Tibial artery (tissue), 4 donors: ENCODE data around the gene LMAN1L.

Experiments used
- DNase-seq, 2 donors: peaks; one replicate each; pipeline ENCODE4 v3.0.0-alpha.2; 2019
- H3K27ac ChIP-seq, 2 donors: fragments of 200-600 bp; sonication (generic) in 1 of 2; 1 replicate in 1 of 2; 2 replicates in 1 of 2; pipeline ENCODE4 v1.5.1; 2018 to 2019; ENCODE audit warnings: mild to moderate bottlenecking in 1 of 2
- H3K27me3 ChIP-seq, 2 donors: fragments of 200-600 bp; sonication (generic) in 1 of 2; one replicate each; pipeline versions ENCODE4 v1.5.1 to v1.6.0; 2016 to 2019
- H3K36me3 ChIP-seq, 3 donors: fragments of 200-600 bp; sonication (generic) in 2 of 3; one replicate each; pipeline ENCODE4 v1.5.1; 2016 to 2019; ENCODE audit warnings: mild to moderate bottlenecking in 2 of 3
- H3K4me1 ChIP-seq, 4 donors: fragments of 200-600 bp; sonication (generic) in 2 of 4; 1 replicate in 3 of 4; 2 replicates in 1 of 4; pipeline ENCODE4 v1.5.1; 2016 to 2019
- H3K4me3 ChIP-seq, 2 donors: fragments of 200-600 bp; sonication (generic) in 1 of 2; 1 replicate in 1 of 2; 2 replicates in 1 of 2; pipeline ENCODE4 v1.5.1; 2018 to 2019; ENCODE audit warnings: mild to moderate bottlenecking in 2 of 2
- H3K9me3 ChIP-seq, 3 donors: fragments of 200-600 bp; sonication (generic) in 1 of 3; one replicate each; pipeline ENCODE4 v1.5.1; 2016 to 2019
- CTCF ChIP-seq, 2 experiments: fragments of 200-600 bp in 1 of 2; fragments of 450-650 bp in 1 of 2; IDR thresholded peaks; one replicate each; pipeline ENCODE4 v1.5.1; 2017 to 2019; ENCODE audit warnings: antibody characterized with exemption in 2 of 2, mild to moderate bottlenecking in 1 of 2, moderate library complexity in 1 of 2
- intact Hi-C: fragments of 100-400 bp; cut with DNase I; formaldehyde crosslinking; loops from one replicate; pipeline ENCODE4 v1.15.0; 2023; ENCODE audit warnings: low total_unique reads

LMAN1L gene

DNA sequence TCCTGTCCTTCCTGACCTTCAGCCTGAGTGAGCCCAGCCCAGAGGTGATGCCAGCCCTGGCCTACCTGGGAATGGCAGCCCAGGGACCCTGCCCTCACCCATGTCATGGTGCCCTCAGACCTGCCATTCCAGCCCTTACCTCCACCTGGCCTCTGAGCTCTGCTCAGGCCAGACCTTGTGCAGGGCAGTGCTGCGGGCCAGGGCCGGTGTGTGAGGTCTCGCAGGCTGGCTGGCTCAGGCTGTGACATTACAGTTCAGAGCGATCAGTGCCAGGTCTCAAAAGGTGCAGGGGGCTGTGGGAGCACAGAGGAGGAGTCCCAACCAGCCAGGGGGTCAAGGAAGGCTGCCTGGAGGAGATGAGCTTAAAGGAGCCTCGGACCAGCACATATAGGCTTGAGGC lies 7.4 kb downstream of the LMAN1L start:
- Histone ChIP-seq H3K9me3 (no peaks in the 10 kb centered on the region), H3K4me1 (no peaks in the 10 kb centered on the region), H3K27me3 (peaks cover 0 to 64% of the 10 kb centered on the region in 2 donors), H3K36me3 (no peaks in the 10 kb centered on the region), H3K4me3 (no peak overlapping the region), H3K27ac (no peak overlapping the region)
- TF ChIP-seq CTCF (IDR thresholded peaks at IDR 0.05), result no peak
- intact Hi-C loops, result no loop called here
- no peak for DNase-seq

DNA sequence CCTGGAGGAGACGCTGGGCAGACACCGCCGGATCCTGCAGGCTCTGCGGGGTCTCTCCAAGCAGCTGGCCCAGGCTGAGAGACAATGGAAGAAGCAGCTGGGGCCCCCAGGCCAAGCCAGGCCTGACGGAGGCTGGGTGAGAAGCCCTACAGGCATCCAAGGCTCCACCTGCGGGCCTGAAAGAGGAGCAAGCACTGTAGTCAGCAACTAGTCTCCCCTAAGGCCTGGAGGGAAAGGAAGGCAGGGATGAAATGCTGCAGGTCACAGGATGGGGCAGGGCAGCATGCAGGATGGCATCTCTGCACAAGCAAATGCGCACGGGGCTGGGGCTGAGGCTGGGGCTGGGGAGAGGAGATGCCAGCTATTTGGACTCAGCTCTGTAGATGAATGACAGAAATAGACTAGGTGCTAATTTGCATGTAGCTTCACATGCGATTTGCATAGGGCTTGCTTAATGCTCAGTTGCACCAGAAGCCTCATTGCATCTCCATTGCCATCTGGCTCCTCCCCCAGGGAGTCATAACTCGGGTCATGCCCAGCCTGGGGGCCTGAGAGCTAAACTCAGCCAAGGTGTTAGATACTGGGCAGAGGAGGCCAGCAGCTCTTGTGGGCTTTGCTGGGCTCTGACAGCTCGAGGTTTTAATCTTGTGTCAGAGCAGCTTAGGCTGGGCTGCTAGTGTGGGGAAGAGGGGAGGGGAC lies 8.6 kb downstream of the LMAN1L start:
- Histone ChIP-seq H3K4me3 (no peak overlapping the region), H3K27ac (no peak overlapping the region), H3K36me3 (no peaks in the 10 kb centered on the region), H3K4me1 (peaks cover 0 to 2% (median 0%) of the 10 kb centered on the region in 4 donors), H3K9me3 (no peaks in the 10 kb centered on the region), H3K27me3 (peaks cover 0 to 69% of the 10 kb centered on the region in 2 donors)
- TF ChIP-seq CTCF (IDR thresholded peaks at IDR 0.05), result no peak
- intact Hi-C loops, result no loop called here
- no peak for DNase-seq

DNA sequence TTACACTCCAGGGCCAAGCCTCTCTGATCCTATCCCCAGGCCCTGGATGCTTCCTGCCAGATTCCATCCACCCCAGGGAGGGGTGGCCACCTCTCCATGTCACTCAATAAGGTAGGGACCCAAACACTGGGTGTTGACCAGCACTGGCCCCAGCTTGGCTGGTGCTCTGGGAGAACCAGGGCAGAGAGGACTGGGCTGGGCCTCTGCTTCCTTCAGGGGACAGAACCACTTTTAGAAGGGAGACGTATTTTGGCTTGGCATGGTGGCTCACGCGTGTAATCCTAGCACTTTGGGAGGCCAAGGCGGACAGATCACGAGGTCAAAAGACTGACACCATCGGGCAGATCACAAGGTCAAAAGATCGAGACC lies 9.1 kb downstream of the LMAN1L start:
- no peak for DNase-seq
- Histone ChIP-seq H3K36me3 (no peaks in the 10 kb centered on the region), H3K4me1 (peaks cover 0 to 7% (median 0%) of the 10 kb centered on the region in 4 donors), H3K9me3 (no peaks in the 10 kb centered on the region), H3K27ac (no peak overlapping the region), H3K4me3 (no peak overlapping the region), H3K27me3 (peaks cover 0 to 71% of the 10 kb centered on the region in 2 donors)
- no peak for TF ChIP-seq CTCF (IDR thresholded peaks at IDR 0.05)
- intact Hi-C loops, result no loop called here

DNA sequence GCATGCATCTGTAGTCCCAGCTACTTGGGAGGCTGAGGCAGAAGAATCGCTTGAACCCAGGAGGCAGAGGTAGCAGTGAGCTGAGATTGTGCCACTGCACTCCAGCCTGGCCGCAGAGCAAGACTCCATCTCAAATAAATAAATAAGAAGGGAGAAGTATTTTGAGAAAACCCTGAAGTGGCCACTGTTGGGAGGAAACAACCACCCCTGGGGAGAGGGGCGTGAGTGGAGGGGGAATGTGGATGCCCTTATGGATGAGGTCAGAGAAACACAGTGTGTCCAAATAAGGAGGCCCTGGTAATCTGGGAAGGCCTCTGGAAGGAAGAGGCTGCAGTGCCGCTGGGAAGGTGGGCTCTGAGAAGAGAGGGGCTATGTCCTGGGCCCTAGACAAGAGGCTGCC lies 9.6 kb downstream of the LMAN1L start:
- Histone ChIP-seq H3K4me3 (no peak overlapping the region), H3K36me3 (no peaks in the 10 kb centered on the region), H3K9me3 (no peaks in the 10 kb centered on the region), H3K27ac (no peak overlapping the region), H3K4me1 (peaks cover 0 to 8% (median 0%) of the 10 kb centered on the region in 4 donors), H3K27me3 (peaks cover 0 to 71% of the 10 kb centered on the region in 2 donors)
- no peak for TF ChIP-seq CTCF (IDR thresholded peaks at IDR 0.05)
- intact Hi-C loops, result no loop called here
- DNase-seq, result no peak

- H3K27me3 ChIP-seq, result peaks cover 0 to 73% of the 10 kb centered on the region in 2 donors
- no peak for DNase-seq
- H3K9me3 ChIP-seq, result no peaks in the 10 kb centered on the region
- no peaks in the 10 kb centered on the region for H3K36me3 ChIP-seq
- intact Hi-C loops, result no loop called here
- no peak overlapping the region for H3K27ac ChIP-seq
- TF ChIP-seq CTCF (IDR thresholded peaks at IDR 0.05), result no peak
- no peak overlapping the region for H3K4me3 ChIP-seq
- peaks cover 0 to 8% (median 0%) of the 10 kb centered on the region in 4 donors for H3K4me1 ChIP-seq
These were observed 10.7 kb downstream of the LMAN1L start for GRCh38 chr15:74823324-74823723.
